Ammon's horn (tissue), 1 donor: ENCODE measurements around the gene STX4.

Experiments used
- DNase-seq: peaks from one replicate; pipeline ENCODE4 v3.0.0-alpha.2; 2016; ENCODE audit warnings: low spot score

STX4 gene

GRCh38 chr16:31084584-31085302 lies 51.4 kb downstream of the STX4 start:
- DNase-seq, result no peak

GRCh38 chr16:31085411-31085810 lies 52.1 kb downstream of the STX4 start:
- no peak for DNase-seq

GRCh38 chr16:31085873-31086628 lies 52.7 kb downstream of the STX4 start:
- no peak for DNase-seq

GRCh38 chr16:31086629-31086906 lies 53.2 kb downstream of the STX4 start:
- no peak for DNase-seq

- DNase-seq, result no peak
Measured at GRCh38 chr16:31087481-31087880, 54.1 kb downstream of the STX4 start.

GRCh38 chr16:31087971-31088370 lies 54.6 kb downstream of the STX4 start:
- no peak for DNase-seq

DNA sequence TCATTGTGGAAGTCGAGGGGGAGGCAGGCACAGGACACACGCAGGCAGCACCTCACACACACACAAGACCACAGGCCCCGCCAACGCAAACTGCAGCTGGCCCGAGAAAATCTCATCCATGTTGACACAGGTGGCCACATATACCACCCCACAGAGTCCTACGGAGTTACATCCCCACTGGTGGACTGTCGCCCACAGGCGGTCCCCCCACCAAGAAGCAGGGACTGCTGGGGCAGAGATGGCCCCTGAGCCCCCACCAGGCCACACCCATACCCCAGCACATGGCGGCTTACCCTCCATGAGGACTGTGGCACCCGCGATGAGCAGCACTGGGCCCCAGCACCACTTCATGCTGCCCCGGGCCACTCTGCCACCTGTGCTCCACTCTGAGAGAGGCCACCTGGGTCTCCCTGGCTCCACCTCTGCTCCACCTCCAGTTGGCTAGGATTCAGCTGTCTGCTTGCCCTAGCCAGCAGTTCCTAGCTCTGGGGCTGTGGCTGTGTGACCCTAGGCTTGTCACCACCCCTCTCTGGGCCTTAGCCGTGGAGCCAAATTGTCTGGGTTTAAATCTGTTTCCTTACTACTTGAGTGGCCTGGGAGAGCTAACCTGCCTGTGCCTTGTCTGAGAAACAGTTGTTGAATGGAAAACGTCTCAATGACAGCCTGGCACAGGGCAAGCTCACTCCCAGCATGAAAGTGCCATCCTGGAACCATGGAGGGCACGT lies 55.3 kb downstream of the STX4 start, which contains the start of gene PRSS53:
TSS of gene PRSS53 (minus strand) at position 485 of the 725 bp plus-strand sequence. CDS start at position 351, 134 bp downstream.
- DNase-seq, result no peak

- no peak for DNase-seq
Measured at GRCh38 chr16:31089199-31089598, 55.8 kb downstream of the STX4 start.
